ENCODE data around the gene WBP2NL. TPM values are rescaled to one million over a fixed set of nuclear protein-coding genes. Genes with fewer than 3 reads are reported as not detected.

WBP2NL gene
- total RNA-seq, 1 experiment from 2014 or later = 1.0 TPM

DNA sequence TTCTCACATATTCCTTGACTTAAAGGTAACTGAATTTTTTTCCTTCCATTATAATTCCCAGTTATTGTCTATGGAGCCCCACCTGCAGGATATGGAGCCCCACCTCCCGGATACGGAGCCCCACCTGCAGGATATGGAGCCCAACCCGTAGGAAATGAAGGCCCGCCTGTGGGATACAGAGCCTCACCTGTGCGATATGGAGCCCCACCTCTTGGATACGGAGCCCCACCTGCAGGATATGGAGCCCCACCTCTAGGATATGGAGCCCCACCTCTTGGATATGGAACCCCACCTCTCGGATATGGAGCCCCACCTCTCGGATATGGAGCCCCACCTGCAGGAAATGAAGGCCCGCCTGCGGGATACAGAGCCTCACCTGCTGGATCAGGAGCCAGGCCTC lies 28.1 kb downstream of the WBP2NL start:
- intact Hi-C loops (cut with micrococcal nuclease; ENCODE audit: unreplicated experiment) = no loop called here
- Histone ChIP-seq H3K27me3 (replicated peaks; ENCODE audit: control insufficient read depth, insufficient read depth, low read length) (no peaks in the 10 kb centered on the region), H3K36me3 (ENCODE audit: control insufficient read depth, insufficient read depth, low read length) (no peaks in the 10 kb centered on the region), H3K4me1 (peaks cover 6% of the 10 kb centered on the region), H3K4me3 (ENCODE audit: low read depth, low read length) (no peak overlapping the region), H3K9me3 (no peaks in the 10 kb centered on the region)
- H3K9me3 Mint-ChIP-seq (ENCODE audit: unreplicated experiment) = no peaks in the 10 kb centered on the region
- ChIA-PET POLR2A (no interaction called here), CTCF (no interaction called here)
- no peak for DNase-seq
- no TSS peak for BruUV-seq (replicated peaks)
- TF ChIP-seq, protein P1, sequence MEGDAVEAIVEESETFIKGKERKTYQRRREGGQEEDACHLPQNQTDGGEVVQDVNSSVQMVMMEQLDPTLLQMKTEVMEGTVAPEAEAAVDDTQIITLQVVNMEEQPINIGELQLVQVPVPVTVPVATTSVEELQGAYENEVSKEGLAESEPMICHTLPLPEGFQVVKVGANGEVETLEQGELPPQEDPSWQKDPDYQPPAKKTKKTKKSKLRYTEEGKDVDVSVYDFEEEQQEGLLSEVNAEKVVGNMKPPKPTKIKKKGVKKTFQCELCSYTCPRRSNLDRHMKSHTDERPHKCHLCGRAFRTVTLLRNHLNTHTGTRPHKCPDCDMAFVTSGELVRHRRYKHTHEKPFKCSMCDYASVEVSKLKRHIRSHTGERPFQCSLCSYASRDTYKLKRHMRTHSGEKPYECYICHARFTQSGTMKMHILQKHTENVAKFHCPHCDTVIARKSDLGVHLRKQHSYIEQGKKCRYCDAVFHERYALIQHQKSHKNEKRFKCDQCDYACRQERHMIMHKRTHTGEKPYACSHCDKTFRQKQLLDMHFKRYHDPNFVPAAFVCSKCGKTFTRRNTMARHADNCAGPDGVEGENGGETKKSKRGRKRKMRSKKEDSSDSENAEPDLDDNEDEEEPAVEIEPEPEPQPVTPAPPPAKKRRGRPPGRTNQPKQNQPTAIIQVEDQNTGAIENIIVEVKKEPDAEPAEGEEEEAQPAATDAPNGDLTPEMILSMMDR (IDR thresholded peaks at IDR 0.05; ENCODE audit: insufficient read depth in 1 of 2, low read depth in 1 of 2, low read length in 1 of 2, severe bottlenecking in 1 of 2, unreplicated experiment in 1 of 2) = no peak
- H3K4me3 Mint-ChIP-seq (ENCODE audit: unreplicated experiment) = no peak overlapping the region
- no peaks in the 10 kb centered on the region for H3K4me1 Mint-ChIP-seq (ENCODE audit: low read depth, unreplicated experiment)
- H3K36me3 Mint-ChIP-seq (ENCODE audit: insufficient read depth, unreplicated experiment) = no peaks in the 10 kb centered on the region
- no peaks in the 10 kb centered on the region for H3K27me3 Mint-ChIP-seq (ENCODE audit: insufficient read depth, unreplicated experiment)
- H3K27ac Mint-ChIP-seq (ENCODE audit: unreplicated experiment) = no peak overlapping the region

DNA sequence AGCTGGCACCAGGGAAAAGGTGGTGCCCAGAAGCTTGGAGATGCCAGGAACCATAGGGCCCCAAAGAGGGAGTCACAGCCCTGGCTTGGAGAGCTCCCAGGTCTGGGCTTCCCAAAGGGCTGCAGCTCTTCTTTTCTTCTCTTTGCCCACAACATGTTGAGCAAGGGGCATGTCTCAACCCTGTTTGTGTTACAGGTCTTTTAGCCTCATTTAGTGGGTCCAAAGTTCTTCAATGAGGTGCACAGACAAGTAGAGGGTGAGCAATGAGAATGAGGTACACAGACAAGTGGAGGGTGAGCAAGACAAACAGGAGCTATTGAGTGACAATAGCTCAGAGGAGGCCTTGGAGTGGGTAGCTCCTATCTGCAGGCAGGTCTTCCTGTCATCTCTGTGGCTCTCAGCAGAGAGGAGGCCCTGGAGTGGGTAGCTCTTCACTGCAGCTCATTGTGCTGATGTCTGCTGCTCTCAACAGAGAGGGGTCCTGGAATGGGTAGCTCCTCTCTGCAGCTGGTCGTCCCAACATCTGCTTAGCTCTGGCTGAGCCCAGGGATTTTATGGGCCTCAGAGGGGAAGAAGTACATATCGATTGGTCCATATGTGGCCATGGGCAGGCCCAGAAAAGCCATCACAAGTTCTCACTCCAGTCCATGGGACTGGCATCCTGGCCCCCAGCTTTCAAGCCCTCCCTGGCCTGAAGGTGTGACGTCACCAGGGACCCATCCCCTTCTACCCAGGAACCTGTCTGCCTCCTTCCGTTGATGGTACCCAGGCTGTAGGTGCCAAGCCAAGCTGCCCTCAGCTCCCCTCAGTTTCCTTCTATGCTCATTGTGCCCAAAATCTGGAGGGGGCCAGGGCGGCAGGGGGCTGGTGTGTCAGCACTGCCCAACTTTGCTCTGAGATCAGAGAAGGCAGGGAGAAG lies 34.9 kb downstream of the WBP2NL start:
- no peaks in the 10 kb centered on the region for H3K4me1 ChIP-seq
- H3K4me1 Mint-ChIP-seq (ENCODE audit: low read depth, unreplicated experiment) = no peaks in the 10 kb centered on the region
- no peaks in the 10 kb centered on the region for H3K9me3 Mint-ChIP-seq (ENCODE audit: unreplicated experiment)
- H3K27me3 Mint-ChIP-seq (ENCODE audit: insufficient read depth, unreplicated experiment) = peaks cover 2% of the 10 kb centered on the region
- no TSS peak for BruUV-seq (replicated peaks)
- H3K9me3 ChIP-seq = peaks cover 16% of the 10 kb centered on the region
- TF ChIP-seq, protein P1 (IDR thresholded peaks at IDR 0.05; ENCODE audit: insufficient read depth in 1 of 2, low read depth in 1 of 2, low read length in 1 of 2, severe bottlenecking in 1 of 2, unreplicated experiment in 1 of 2) = no peak
- intact Hi-C loops (cut with micrococcal nuclease; ENCODE audit: unreplicated experiment) = no loop called here
- no peak overlapping the region for H3K27ac Mint-ChIP-seq (ENCODE audit: unreplicated experiment)
- H3K4me3 ChIP-seq (ENCODE audit: low read depth, low read length) = no peak overlapping the region
- no peaks in the 10 kb centered on the region for H3K27me3 ChIP-seq (replicated peaks; ENCODE audit: control insufficient read depth, insufficient read depth, low read length)
- ChIA-PET CTCF (interaction anchor here (1.0 kb wide), 1 partner anchor 87 kb away, joined by 3 read pairs; the partner anchor contains the start of gene CENPM), POLR2A (no interaction called here)
- no peaks in the 10 kb centered on the region for H3K36me3 ChIP-seq (ENCODE audit: control insufficient read depth, insufficient read depth, low read length)
- no peak for DNase-seq
- H3K4me3 Mint-ChIP-seq (ENCODE audit: unreplicated experiment) = no peak overlapping the region
- no peaks in the 10 kb centered on the region for H3K36me3 Mint-ChIP-seq (ENCODE audit: insufficient read depth, unreplicated experiment)

DNA sequence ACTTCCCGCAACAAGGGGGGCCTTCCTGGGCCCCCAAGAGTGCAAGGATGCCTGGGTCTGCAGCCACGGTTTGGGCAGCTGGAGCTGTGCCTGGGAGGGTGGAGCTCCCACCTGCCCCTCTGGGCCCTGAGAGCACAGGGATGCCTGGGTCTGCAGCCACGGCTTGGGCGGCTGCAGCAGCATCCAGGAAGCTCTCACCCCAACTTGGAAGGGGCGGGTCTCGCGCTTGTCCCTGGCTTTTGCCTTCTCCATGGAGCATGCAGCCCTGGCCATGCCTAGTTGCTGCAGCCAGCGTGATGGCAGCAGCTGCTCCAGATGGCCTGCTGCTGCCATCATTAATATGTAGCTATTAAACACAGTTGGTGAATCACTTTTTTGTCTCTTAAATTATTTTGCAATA lies 36.7 kb downstream of the WBP2NL start:
- H3K27me3 Mint-ChIP-seq (ENCODE audit: insufficient read depth, unreplicated experiment) = peaks cover 4% of the 10 kb centered on the region
- intact Hi-C loops (cut with micrococcal nuclease; ENCODE audit: unreplicated experiment) = no loop called here
- no peaks in the 10 kb centered on the region for H3K4me1 Mint-ChIP-seq (ENCODE audit: low read depth, unreplicated experiment)
- H3K36me3 Mint-ChIP-seq (ENCODE audit: insufficient read depth, unreplicated experiment) = no peaks in the 10 kb centered on the region
- TF ChIP-seq, protein P1 (IDR thresholded peaks at IDR 0.05; ENCODE audit: insufficient read depth in 1 of 2, low read depth in 1 of 2, low read length in 1 of 2, severe bottlenecking in 1 of 2, unreplicated experiment in 1 of 2) = no peak
- H3K4me3 Mint-ChIP-seq (ENCODE audit: unreplicated experiment) = no peak overlapping the region
- H3K9me3 Mint-ChIP-seq (ENCODE audit: unreplicated experiment) = no peaks in the 10 kb centered on the region
- ChIA-PET POLR2A (no interaction called here), CTCF (no interaction called here)
- no TSS peak for BruUV-seq (replicated peaks)
- H3K9me3 ChIP-seq = peaks cover 16% of the 10 kb centered on the region
- H3K36me3 ChIP-seq (ENCODE audit: control insufficient read depth, insufficient read depth, low read length) = no peaks in the 10 kb centered on the region
- no peaks in the 10 kb centered on the region for H3K4me1 ChIP-seq
- H3K27me3 ChIP-seq (replicated peaks; ENCODE audit: control insufficient read depth, insufficient read depth, low read length) = no peaks in the 10 kb centered on the region
- DNase-seq = no peak
- H3K27ac Mint-ChIP-seq (ENCODE audit: unreplicated experiment) = no peak overlapping the region
- H3K4me3 ChIP-seq (ENCODE audit: low read depth, low read length) = no peak overlapping the region

All from Caco-2 (cell line).